Activated CD4-positive, alpha-beta T cell treated with anti-CD3 and anti-CD28 coated beads for 24 hours (primary cell): ENCODE results near the gene RBM33.
"Not testable (repeated sequence)": the region's sequence is repeated elsewhere in the genome, so short reads cannot be mapped to it uniquely, and the experiment has no call there.

Experiments used
- DNase-seq, 2 donors: peaks; one replicate each; pipeline ENCODE4 v3.0.0-alpha.2; 2020; ENCODE audit warnings: low read depth in 2 of 2

The RBM33 gene, protein sequence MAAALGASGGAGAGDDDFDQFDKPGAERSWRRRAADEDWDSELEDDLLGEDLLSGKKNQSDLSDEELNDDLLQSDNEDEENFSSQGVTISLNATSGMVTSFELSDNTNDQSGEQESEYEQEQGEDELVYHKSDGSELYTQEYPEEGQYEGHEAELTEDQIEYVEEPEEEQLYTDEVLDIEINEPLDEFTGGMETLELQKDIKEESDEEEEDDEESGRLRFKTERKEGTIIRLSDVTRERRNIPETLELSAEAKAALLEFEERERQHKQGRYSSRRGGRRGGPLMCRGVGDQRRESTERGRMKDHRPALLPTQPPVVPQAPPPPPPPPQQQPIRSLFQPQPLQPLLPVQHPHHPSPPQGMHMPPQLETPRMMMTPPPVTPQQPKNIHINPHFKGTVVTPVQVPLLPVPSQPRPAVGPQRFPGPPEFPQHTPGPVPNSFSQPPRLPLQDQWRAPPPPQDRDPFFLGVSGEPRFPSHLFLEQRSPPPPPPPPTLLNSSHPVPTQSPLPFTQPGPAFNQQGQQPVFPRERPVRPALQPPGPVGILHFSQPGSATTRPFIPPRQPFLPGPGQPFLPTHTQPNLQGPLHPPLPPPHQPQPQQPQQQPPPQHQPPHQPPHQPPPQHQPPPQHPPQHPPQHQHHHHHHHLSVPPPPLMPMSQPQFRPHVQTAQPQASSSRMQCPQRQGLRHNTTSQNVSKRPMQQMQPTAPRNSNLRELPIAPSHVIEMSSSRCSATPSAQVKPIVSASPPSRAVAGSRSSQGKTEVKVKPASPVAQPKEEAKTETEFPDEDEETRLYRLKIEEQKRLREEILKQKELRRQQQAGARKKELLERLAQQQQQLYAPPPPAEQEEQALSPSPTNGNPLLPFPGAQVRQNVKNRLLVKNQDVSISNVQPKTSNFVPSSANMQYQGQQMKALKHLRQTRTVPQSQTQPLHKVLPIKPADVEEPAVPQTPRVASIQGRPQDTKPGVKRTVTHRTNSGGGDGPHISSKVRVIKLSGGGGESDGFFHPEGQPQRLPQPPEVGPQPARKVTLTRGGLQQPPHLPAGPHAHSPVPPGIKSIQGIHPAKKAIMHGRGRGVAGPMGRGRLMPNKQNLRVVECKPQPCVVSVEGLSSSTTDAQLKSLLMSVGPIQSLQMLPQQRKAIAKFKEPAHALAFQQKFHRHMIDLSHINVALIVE

DNA sequence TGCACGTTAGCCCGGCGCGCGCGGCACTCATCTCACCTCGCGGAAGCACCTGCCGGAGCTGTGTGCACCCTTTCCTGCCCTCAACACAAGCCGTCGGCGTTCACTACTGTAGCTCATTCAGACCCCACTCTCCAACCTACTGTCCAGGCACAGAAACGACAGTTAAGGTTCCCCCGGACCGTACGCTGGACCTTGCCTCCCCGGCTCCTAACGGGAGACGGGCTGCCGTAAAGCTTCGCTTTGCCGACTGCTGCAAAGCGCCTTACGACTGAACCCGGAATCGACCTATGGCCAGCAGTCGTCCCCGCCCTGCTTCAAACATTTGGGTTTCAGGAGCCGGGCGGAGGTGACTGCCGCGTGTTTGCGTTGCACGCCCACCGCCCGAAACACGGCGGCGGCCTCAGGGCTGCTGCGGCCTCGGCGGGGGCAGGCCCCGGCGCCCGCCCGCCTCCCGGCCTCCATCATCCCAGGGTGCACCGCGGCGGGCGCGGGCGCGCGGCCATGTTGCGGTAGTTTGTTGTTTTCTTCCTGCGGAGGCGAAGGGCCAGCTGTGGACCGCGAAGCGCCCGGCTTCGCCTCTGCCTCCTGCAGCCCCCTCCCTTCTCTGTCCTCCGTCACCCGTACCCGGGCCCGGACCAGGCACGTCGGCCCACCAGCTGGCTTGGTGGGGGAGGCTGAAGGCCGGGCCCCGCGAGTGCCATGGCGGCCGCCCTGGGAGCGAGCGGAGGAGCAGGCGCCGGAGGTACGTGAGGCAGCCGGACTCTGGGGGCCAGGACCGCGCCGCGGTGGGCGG, at the start of gene RBM33:
Gene RBM33, plus strand, starts transcription at position 484 of the 793 bp plus-strand sequence. Its CDS starts 216 bp downstream, at position 700.
- peak; percentile 69 to 71 for DNase-seq

DNA sequence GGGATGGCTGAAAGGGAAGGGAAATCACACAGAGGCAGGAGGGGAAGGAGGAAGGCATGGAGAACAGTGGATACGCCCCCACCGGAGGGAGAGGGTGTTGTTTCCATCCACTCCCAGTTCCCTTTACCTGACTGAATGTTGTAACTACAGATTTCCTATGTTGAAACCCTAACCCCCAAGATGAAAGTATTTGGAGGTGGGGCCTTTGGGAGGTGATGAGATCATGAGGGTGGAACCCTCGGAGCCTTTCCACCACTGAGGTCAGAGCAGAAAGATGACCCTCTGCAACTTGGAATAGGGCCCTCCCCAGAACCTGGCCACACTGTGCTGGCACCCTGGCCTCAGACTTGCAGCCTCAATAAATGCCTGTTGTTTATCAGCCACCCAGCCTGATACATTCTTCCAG, 49.5 kb upstream of the RBM33 start:
- DNase-seq, result no peak

DNA sequence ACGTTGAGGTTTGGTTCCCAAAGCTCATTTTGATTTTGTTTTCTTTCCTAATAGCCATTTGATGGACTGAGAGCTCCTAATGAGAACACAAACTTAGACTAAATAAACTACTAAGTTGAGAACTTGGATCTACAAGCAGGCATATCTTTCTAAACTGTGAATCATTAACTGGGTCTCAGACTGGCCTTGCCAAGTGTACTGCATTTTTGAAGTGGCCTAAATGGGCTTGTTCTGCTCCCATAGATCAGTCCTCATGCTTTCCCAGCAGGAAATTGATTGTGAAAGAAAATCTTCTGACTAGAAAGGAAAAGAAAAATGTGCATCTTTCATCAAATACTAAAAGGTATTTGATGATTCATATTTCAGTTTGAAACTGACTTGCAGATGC, 46.7 kb upstream of the RBM33 start:
- no peak for DNase-seq

DNA sequence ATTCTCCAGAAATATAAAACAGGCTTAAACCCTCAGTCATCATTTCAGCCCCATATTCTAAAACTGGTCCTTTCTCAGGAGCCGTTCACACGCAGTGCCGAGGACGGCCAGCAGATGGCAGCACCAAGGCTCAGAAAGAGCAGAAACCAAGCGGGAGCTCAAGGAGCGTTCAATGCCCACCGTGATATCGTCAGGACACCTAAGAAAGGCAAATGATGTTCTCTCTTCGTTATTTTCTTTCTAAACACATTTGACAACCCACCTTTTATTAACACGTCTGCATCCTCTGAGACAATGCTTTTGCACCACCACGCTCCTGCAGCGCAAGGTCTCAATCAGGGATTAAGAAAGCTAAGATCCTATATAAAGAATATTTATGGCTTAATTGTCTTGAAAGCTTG, 45.7 kb upstream of the RBM33 start:
- DNase-seq, result peak; percentile 83 to 84

DNA sequence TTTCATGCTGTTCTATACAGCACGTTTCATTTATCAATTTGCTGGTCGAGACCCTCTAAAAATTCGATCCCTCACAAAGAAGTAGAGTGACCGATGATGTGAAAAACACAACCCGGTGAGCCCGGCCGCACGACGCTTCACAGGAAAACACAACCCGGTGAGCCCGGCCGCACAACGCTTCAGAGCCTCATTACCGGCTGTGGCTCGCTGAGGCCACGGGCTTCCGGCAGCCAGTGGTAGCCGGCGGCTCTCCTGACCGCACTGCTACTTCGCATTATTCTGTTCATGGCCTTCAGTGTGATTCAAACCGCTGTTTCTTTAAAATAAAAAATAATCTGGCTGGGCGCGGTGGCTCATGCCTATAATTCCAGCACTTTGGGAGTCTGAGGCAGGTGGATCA, 42.3 kb upstream of the RBM33 start:
- DNase-seq, result no peak

DNA sequence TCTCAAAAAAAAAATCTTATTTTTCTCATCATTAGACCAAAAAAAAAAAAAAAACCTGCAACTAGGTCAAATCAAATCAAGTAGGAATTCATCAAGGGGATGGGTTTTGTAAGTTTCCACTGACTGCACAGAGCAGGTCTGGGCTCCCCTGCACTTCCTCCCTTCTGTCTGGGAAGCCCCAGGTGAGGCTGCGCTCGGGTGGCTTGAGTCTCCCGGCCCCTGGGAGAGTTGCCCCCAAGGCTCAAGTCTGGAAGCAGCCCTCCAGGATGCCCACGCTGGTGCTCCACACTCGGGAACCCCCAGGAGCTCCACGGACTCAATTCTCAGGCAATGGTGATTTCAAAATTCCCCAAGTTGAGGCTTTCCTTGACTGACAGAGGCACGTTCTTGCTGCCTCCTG, 41.7 kb upstream of the RBM33 start:
- no peak for DNase-seq

DNA sequence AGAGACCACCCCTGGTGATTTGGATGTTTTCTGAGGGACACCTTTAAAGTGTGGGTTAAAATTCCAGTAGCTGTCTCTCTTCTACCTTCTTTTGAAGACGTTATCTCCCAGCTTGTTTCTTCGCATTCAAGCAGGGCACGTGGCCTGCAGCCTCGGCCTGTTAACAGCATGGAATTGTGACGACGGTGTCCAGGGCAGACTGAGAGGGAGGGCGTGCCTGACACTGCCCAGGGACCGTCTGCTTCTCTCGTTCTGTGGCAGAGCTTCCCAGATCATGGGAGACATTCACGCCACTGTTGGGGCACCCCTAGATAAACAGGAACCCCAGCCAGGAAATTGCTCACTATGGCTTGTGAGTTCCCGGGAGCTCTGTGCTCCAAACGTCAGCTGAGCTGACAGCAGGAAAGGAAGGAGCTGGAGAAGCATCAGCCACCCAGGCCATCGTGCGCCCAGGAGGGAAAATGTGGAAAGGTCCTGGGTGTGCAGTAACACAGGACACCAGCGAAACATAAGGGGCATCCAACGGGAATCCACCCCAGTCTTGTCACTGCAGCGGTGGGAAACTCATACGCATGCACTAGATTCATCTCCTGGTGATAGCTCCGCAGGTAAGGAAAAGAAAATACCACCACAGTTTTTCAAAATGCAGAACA, 41.1 kb upstream of the RBM33 start:
- no peak for DNase-seq

DNA sequence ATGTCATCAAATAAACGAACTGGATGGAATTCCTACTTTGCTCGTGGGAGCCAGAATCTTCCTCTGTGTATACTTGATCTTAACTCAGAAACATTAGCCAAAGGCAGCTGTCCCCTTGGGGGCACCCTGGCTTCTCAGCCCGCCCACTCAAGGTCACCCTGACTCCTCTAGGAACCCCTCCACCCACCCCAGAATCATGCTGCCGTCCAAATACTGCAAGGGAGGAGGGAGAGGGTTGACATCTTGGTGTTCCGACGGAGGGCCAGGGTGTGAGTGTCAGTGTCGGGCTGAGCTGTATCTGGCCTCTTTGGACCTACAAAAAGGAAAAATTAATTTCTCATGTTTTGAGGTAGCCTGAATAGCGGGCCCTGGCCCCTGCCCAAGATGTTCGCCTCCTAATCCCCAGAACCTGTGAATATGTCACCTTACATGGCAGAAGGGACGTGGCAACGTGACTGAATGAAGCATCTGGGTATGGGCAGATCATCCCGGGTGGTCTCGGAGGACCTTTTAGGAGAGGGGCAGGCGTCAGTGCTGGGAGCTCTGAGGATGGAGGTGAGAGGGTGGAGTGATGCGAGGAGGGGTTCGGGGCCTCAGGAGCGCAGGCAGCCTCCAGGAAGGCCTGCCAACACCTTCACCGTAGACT, 40.5 kb upstream of the RBM33 start:
- no peak for DNase-seq

DNA sequence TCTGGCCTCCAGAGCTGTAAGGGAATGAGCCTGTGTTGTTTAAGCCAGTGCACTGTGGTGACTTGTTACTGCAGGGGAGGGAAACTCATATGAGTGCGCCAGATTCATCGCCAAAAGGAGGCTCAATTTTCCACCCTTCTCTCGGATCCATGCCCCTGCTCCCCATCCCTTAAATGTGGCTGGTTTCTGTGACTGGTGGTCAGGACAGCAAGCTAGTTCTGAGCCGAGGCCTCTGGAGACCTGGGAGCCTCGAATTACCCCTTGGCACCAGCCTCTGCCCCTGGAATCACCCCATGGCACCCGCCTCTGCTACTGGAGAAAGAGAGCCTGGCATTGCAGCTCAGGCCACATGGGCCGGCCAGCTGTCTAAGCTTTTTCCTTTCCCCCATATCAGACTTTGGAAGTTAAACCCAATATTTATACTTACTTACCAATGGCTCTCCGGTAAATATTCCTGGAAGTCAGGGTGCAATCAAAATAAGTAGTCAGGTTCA, 39.9 kb upstream of the RBM33 start:
- no peak for DNase-seq

DNA sequence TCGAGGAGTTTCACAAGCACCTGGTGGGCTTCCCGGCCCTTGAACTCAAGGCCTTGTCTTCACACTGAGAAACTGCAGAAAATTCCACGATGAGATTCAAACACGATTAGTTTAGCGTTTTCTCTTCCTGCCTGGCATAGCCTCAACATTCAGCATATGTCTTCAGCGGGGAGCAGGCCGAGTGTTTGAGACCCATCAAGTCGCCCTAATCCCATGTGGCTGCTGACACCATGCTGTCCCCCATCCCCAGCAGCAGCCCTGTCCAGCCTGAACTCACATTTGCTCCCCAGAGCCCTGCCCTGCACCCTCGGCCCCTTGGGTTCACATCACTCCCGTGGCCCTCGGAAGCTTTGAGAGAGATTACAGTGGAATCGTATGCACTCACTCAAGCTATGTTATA, 35.3 kb upstream of the RBM33 start:
- no peak for DNase-seq

DNA sequence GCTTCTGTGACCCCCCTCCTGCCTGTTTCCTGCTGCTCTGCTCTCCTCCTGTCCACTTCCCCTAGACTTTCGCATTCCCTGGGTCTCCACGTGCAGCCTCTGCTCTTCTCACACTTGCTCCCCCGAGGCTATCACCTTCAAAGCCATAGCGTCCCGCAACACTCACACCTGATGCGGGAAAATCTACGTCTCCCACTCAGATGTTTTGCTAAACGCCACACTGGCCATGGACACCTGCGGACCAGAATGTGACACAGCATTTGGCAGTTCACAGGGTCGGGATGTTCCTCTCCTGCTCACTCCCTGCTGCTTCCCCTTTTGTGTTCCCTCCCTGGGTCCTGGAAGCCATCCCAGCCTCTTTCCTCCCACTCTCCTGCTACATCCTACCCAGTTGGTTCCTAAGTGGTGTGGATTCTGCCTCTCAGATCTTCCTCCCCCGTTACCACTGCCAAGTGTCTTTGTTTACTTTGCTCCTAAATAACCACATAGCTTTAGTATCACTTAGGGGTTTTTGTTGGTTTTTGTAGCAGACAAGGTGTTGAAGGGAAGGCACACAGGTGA, 33.7 kb upstream of the RBM33 start:
- no peak for DNase-seq

DNA sequence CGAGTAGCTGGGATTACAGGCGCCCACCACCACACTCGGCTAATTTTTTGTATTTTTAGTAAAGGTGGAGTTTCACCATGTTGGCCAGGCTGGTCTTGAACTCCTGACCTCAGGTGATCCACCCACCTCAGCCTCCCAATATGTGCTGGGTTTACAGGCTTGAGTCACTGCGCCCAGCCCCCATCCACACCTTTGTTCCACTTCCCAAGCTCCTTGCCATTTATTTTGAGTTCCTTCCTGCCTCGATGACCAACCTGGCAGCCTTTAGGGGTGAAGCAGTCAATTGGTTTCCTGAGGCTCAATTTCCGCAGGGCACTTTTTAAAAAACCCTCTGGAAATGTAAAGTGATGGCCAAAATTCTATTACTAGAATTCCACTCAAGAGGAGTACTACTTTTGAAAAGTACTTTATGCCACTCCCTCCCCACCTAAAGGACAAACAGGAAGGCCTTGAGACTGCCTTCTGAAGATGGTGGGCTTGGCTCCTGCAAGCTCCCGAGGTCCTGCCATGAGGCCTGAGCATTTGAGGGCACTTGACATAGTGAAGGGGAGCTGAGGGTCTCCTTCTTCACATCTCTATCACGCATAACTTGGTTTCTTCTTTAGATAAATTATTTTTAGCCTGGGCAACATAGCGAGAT, 32.5 kb upstream of the RBM33 start:
- DNase-seq, result no peak

DNA sequence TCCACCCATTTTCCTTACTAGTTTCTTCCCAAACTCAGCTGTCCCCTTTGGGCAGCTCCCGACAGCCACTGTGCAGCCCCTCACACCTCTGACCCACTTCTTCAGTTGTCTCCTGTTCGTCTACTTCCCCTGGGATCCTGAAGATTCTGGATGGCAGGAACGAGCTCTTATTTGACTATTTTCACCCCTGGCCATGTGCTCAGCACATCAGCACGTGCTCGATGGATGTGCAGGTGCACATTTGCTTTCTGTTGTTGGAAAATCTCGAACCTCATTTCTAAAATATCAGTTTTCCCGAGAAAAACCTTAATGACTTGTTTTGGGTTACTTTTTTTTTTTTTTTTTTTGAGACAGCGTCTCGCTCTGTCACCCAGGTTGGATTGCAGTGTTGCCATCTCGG, 31.8 kb upstream of the RBM33 start:
- no peak for DNase-seq

DNA sequence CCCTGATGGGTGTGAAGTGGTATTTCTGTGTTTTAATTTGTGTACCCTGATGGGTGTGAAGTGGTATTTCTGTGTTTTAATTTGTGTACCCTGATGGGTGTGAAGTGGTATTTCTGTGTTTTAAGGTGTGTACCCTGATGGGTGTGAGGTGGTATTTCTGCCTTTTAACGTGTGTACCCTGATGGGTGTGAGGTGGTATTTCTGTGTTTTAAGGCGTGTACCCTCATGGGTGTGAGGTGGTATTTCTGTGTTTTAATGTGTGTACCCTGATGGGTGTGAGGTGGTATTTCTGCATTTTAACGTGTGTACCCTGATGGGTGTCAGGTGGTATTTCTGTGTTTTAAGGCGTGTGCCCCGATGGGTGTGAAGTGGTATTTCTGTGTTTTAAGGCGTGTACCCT, 29.4 kb upstream of the RBM33 start:
- DNase-seq, result not testable (repeated sequence)

DNA sequence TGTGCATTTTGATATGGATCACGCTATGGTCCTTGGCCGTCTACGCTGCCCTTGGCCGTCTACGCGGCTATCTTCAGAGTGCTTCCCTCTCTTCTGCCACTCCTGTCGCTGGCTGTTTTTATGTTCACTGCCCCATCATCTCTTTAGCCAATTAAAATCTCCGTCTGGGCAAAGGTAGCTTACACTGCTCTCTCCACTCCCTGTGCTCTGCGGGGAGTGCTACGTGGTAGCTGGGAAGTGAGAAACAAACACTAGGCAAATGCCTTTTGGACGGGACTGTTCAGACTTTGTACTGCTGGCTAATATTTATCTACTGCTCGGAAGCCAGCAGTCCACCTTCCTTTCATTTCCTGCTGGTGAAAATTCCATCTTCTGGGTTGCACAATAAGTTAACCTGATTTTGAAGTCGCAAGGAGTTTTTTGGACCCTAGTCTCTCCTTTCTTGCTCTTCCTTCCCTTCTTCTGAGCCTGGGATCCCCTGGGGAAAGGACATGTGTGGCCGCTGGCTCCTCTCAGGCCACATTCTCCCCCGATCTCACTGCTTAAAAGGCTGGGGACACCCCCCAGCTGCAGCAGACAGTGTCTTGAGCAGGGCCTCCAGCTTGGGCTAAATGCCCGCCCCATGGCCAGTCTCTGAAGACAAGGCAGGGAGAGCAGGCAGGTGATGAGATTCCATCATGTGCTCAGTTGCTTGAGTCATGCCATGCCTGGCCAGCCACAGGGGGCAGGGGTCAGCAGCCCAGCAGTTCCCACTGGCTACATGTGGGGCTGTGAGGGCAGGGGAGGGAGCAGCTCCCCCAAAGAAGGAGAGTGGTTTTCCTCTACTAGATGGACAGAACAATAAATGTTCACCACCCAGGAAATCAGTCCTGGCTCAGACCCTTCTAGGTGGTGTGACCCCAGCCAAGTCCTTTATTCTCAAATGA, 25.5 kb upstream of the RBM33 start:
- no peak for DNase-seq

DNA sequence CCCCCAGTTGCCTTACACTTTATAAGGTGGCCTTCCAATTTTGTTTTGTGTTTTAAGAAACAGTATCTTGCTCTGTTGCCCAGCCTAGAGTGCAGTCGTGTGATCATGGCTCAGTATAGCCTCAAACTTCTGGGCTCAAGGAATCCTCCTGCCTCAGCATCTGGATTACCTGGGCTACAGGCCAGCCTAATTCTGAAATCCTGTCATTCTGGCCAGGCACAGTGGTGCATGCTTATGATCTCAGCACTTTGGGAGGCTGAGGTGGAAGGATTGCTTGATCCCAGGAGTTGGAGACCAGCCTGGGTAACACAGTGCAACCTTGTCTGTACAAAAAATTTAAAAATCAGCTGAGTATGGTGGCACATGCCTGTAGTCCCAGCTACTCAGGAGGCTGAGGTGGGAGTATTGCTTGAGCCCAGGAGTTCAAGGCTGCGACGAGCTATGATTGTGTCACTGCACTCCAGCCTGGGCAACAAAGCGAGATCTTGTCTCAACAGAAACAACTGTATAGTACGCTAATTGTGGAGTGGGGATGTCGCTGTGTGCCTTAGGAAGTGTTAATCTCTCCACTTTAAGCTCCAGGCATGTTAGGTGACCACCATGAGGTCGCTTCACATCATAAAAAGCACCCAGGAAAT, 24.7 kb upstream of the RBM33 start:
- DNase-seq, result no peak

DNA sequence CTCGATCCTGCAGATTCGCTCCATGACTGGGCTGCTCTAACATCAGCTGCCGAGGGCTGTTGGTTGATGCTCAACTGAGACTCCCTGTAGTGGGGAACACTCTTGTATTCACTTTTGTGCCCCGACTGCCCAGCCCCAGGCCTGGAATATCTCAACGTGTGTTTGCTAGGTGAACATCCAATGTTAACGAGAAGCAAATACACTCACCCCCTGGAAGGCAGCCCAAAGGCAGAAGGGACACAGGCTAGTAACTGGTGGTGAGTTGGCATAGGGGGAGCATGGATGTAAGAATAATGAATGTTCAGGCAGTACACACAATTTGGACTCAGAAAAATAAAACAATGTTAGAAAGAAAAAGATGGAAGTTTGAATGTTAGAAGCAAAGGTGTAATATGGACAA, 24.0 kb upstream of the RBM33 start:
- DNase-seq, result no peak

DNA sequence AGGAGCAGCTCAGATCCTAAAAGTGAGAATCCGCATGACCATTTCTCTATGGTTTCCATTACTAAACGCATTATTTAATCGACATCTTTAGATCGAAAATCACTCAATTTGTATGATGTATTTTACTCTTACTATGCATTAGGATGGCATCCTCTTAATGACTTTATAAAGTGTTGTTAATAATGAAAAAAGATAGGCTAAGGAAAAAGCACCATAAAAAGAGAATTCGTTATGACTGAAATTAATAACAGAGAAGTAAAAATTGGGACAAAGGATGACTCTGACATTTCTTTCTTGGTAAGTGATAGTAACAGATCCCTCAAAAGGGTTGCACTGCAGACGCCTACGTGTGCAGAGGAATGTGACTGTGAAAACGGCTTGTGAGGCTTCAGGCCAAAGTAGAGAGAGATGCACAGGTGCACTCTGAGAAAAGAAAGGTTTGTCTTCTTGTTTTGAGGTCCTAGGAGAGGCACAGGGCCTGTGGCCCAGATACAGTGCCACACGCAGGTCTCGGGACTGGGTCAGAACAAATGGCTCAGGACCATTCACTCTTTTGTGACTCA, 23.0 kb upstream of the RBM33 start:
- DNase-seq, result no peak
